ENCODE data around the gene RBM4.
"Not testable (repeated sequence)": the region's sequence is repeated elsewhere in the genome, so short reads cannot be mapped to it uniquely, and the experiment has no call there.

Gene RBM4

DNA sequence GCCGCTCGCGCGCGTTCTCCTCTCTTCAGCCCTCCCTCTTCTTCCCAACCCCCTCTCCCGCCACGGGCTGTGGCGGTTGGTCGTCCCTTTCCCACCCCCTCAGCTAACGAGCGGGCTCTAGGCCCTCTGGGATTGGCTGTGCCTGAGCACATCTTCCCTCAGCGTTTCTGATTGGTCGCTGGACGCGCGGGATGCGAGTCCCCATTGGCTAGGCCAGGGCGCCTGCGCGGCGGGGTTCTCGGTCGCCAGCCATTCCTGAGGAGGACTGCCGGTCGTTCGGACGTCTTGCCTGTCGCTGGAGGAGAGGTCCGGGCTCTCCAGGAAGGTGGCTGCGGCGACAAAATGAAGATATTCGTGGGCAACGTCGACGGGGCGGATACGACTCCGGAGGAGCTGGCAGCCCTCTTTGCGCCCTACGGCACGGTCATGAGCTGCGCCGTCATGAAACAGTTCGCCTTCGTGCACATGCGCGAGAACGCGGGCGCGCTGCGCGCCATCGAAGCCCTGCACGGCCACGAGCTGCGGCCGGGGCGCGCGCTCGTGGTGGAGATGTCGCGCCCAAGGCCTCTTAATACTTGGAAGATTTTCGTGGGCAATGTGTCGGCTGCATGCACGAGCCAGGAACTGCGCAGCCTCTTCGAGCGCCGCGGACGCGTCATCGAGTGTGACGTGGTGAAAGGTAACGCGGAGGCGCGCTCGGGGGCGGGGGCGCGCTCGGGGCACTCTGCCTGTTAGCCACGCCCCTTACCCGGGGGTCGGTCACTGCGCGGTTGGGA is 21.9 kb upstream of the RBM4 start, which contains the start of gene RBM14:
RBM14 (plus strand) TSS at position 252 of the 776 bp plus-strand sequence; CDS start at position 343, 91 bp downstream.
- peak; percentile 80 for FAIRE-seq
- peak; percentile 96 for DNase-seq (ENCODE audit: low spot score)

DNA sequence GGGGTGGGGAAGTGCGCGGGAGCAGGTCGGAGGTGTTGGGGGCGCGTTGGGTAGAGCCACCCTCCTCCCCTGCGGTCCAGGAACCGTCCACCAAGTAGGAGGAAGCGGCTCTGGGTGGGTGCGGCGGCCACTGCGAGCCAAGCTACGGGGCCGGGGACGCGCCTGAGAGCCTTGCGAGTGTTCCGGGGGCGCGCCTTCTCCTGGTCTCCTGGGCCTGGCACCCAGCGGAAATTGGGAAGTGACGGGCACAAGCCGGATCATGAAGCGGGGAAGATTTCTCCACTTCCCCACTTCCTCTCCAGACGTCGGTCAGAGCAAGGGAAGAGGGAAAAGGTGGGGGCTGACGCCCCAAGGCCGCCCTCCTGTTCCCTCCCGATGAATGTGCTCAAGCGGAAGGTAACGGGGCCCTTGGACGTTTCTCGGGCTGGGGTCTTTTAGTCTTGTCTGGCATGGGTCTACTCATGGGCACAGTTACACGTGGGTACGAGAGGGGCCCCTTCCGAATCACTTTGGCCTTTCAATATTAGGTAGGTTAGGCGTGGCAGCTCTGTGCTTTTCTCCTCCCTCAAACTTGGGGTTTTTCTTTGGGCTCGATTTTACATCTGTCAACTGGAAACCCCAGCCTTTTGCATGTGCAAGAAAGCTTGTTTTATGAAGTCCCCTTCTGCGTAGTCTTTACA is 21.2 kb upstream of the RBM4 start:
- peak; percentile 6 for DNase-seq (ENCODE audit: low spot score)
- no peak for FAIRE-seq

DNA sequence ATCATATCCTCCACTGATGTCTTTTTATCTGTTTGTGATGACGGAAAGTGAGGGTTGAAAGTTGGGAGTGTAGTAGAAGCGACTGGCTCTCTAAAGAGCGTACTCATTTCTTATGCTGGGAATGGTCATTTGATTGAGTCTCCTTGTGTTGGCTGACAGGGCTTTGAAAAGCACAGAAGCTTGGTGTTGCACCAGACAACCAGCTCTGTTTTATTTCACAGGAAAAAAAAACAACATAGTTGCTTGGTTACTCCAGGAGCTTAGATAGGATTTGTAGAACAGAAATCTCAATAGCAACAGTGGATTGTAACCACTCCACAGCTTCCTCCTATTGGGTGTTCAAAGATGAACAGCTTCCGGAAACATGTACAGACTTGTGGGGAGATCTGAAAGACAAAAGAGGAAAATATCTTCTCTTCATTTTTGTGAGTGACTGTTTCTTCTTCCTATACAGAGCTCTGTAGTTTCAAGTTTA is 19.4 kb upstream of the RBM4 start:
- FAIRE-seq: no peak
- no peak for DNase-seq (ENCODE audit: low spot score)

DNA sequence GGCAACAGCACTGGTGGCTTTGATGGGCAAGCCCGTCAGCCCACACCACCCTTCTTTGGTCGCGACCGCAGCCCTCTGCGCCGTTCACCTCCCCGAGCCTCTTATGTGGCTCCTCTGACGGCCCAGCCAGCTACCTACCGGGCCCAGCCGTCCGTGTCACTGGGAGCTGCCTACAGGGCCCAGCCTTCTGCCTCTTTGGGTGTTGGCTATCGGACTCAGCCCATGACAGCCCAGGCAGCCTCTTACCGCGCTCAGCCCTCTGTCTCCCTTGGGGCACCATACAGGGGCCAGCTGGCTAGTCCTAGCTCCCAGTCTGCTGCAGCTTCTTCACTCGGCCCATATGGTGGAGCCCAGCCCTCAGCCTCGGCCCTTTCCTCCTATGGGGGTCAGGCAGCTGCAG is 14.1 kb upstream of the RBM4 start:
- DNase-seq (ENCODE audit: low spot score): no peak

DNA sequence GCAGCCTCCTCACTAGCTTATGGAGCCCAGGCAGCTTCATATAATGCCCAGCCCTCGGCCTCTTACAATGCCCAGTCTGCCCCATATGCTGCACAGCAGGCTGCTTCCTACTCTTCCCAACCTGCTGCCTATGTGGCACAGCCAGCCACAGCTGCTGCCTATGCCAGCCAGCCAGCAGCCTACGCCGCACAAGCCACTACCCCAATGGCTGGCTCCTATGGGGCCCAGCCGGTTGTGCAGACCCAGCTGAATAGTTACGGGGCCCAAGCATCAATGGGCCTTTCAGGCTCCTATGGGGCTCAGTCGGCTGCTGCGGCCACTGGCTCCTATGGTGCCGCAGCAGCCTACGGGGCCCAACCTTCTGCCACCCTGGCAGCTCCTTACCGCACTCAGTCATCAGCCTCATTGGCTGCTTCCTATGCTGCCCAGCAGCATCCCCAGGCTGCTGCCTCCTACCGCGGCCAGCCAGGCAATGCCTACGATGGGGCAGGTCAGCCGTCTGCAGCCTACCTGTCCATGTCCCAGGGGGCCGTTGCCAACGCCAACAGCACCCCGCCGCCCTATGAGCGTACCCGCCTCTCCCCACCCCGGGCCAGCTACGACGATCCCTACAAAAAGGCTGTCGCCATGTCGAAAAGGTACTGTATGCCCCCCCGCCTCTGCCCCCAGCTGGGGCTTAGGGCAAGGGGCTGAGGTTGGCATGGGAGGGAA is 13.3 kb upstream of the RBM4 start:
- FAIRE-seq (no peak), DNase-seq (ENCODE audit: low spot score) (no peak)

More for the DNA sequence above, 14.1 kb upstream of the RBM4 start:
- FAIRE-seq: no peak

DNA sequence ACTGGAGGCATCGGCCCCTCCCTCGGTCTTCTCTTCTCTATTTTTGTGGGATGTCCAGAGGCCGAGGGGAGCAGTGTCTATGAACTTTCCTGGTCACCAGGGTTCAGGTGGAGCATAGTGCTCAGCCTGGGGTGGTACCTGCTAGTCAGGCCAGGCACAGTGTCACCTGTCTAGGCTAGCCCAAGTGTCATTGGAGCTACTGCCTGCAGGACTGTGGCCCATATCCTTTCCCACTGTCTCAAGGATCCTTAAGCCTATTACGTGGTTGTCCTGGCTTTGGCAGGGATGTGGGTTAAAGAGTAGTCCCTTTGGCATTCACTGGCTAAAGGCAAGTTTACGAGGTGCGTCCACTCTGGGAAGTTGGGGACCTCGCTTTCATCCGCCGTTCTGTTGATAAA is 12.8 kb upstream of the RBM4 start:
- DNase-seq (ENCODE audit: low spot score): no peak
- no peak for FAIRE-seq

DNA sequence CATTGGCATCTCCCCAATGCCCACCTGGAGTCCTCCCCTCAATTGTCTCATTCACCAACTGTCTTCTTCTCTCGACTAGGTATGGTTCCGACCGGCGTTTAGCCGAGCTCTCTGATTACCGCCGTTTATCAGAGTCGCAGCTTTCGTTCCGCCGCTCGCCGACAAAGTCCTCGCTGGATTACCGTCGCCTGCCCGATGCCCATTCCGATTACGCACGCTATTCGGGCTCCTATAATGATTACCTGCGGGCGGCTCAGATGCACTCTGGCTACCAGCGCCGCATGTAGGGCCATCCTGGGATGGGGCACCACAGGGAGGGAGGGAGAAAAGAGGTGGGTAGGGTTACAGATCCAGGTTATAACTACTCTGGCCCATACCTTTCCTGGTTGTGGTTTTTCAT is 12.1 kb upstream of the RBM4 start:
- DNase-seq (ENCODE audit: low spot score) (no peak), FAIRE-seq (no peak)

DNA sequence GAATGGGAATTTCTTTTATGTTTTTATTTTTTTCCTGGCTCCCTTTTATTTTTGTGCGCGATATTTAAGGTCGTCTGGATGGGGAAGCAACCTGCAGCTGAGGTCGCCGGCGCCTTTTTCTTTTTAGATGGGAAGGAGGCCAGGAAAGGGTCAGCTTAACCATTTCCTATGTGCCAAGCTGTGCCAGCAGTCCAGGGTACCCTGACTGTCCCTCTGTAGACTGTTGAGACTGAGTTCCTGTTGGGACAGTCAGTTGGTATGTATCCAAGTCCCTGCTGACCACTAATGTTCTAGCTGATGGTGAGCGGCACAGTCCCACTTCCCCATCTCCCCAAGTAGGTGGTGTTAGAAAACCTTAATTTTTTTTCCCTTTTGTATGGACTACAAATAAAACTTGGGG is 11.6 kb upstream of the RBM4 start:
- FAIRE-seq: no peak
- no peak for DNase-seq (ENCODE audit: low spot score)

DNA sequence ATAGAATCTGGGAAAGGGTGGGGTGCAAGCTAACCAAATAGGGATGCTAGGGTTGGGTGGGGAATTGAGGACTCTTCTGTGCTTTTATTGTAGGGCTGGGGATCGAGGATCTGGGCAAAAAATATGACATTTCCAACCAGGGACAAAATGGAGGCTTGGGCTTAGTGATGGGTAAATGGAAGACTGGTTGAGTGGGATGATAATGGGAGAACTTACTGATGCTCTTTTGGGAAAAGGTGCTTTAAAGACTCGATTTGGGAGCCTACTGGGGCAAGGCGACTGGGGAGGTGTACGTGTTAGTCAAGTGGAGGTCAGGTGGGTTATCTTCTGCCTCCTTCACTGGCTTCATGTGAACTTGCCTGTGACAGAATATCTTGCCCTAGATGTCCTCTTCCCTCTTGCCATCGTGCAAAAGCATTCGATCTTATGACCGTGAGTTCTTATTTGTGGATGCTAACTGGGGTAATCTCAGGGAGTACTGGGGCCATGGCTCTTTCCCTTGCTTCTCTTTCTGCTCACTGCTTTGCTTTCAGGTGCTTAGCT is 10.4 kb upstream of the RBM4 start:
- FAIRE-seq (no peak), DNase-seq (ENCODE audit: low spot score) (no peak)

DNA sequence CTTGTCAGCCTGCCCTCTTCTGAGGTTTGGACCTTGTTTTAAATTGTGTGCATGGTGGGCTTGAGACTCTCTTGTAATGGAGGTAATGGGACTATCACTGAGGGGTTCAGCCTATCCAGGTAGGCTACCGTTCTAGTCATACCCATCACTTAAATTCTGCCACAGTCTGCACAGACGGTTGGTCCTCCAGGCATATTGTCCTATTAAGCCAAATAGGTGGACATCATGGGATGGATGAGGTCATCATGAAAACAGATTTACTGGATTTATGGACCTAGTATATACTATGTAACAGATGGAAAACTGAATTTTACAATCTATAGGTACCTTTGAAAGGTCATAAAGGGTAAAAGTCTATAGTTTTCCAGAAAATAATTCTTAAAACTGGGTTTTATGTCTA is 9.1 kb upstream of the RBM4 start:
- DNase-seq (ENCODE audit: low spot score) (no peak), FAIRE-seq (no peak)

DNA sequence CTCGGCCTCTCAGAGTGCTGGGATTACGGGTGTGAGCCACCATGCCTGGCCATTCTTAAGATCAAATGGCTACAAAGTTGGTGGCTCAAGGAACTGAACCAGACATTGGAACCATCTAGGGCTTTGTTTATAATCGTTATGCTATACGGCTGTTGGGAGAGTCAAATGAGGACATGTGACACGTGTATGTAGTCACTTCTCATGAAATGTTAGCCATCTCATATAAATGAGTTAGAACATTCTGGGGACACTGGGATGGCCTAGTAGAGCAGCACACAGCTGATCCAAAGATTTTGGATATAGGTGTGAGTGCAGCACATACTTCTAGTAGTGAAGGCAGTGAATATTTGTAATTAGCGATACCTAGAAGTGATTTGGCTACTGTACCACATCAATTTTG is 6.6 kb upstream of the RBM4 start:
- DNase-seq (ENCODE audit: low spot score) (no peak), FAIRE-seq (no peak)

DNA sequence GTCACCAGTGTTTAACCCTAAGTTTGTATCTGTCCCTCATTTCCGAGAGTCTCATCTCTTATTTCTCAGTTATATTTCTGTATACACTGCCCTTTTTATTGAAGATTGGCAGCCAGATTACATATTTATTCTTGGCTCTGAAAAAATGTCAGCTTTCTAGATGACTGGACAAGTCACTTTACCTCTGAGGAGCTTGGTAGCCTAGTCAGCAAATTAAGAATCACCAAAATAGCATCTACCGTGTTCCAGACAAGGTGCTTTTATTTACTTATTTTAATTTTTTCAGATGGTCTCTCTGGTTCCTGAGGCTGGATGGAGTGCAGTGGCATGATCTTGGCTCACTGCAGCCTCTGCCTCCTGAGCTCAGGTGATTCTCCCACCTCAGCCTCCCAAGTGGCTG is 5.6 kb upstream of the RBM4 start:
- FAIRE-seq (no peak), DNase-seq (ENCODE audit: low spot score) (no peak)

DNA sequence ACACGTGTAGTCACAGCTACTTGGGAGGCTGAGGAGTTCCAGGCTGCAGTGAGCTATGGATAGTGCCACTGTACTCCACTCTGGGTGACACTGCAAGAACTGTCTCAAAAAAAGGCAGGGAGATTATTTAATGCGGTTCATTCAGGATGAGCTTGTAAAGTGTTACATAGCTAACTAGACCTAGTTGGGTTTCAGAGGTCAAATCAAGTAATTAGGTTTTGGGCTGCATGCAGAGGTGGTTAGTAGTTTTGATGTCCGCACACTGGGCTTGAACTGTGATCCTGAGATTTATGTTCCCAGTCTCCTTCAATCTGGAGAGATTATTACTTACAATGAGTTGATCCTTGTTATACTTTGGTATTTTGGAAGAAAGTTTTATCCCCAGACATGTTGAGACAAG is 2.1 kb upstream of the RBM4 start:
- DNase-seq (ENCODE audit: low spot score): no peak
- no peak for FAIRE-seq

DNA sequence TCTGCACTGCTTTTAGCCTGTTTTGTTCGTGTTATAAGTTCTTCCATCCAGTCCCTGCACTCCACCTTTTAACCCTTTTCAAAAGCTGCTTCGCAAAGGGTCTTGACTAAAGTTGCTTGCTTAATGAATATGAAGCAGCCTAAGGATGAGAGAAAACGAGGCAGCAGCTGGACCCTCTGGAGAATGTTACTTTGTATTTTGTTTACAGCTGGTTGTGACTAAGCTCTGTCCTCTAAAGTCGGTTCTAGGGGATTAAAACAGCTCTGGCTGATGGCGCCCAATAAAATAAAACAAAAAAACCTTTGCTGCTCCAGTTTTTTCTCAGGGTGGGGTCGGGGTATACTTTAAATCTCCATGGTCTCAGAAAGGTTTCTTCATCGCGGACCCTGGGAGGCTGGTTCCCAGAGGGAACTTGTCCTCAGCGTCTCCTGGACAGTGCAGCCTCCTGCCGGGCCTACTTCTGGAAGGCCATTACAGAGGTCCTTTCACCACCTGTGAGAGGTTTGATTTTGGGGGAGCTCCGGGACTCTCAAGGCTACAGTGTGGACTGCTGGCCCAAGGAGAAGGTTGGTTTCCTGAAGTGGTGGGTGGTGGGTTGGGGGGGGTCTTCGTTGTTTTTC is 836 bp upstream of the RBM4 start:
- FAIRE-seq (no peak), DNase-seq (ENCODE audit: low spot score) (no peak)

DNA sequence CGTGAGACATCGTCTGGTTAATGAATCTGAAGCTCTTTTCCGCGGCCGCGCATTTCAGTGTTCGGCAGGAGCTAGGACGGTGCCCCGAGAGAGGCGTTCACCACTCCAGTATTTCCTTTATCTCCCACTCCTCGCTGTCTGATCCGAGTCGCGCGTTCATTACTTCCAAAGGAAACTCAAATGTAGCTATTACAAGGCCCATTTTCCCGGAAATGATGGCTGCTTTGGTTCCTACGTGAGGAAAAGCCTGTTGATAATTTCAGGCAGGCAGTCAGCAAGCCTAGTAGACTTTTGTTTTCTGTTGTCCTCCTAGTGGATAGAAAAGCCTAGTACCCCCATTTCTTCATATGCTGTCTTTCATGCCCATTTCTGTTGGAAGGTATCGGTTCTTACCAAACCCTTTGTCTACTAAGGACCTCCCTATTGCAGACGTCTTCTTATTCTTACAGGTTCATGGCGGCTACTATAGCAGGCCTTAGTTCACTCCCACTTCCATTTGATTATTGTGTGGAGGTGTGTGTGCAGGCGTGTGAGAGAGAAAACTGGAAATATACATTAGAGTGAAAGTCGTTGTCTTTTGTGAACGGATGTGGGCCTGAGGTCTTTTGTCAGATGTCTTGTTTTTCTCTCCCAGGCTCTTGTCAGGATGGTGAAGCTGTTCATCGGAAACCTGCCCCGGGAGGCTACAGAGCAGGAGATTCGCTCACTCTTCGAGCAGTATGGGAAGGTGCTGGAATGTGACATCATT is 737 bp downstream of the RBM4 start:
- DNase-seq (ENCODE audit: low spot score): no peak

DNA sequence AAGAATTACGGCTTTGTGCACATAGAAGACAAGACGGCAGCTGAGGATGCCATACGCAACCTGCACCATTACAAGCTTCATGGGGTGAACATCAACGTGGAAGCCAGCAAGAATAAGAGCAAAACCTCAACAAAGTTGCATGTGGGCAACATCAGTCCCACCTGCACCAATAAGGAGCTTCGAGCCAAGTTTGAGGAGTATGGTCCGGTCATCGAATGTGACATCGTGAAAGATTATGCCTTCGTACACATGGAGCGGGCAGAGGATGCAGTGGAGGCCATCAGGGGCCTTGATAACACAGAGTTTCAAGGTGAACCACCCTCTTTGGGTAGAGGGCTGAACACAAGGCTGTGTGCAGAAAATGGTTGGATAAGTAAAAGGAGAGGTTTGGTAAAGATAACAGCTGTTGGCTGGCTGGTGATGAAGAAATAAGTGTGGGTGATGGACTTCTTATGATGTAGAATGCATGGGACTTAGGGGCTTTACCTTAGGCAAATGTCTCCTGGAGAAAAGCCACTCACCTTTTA is 1.4 kb downstream of the RBM4 start:
- not testable (repeated sequence) for DNase-seq (ENCODE audit: low spot score); FAIRE-seq

More for the DNA sequence above, 737 bp downstream of the RBM4 start:
- FAIRE-seq: no peak

DNA sequence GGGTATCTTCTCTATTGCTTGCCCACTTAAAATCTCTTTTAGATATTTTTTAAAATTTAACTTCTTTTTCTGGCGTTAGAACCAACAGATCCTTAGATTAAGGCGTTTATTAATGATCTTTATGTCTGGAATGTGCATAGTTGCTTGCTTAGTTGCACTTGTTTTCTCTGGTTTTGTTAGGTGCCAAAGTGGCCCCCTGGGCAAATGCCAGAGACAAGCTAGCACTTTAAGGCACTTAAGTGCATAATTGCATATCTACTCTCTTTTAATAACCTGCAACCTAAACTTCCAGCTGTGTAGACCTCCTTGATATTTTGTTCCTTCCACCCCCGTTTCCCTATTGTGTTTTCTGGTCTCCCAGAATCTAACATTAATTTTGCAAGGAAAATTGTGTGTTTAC is 3.3 kb downstream of the RBM4 start:
- FAIRE-seq: no peak
- DNase-seq (ENCODE audit: low spot score): no peak

DNA sequence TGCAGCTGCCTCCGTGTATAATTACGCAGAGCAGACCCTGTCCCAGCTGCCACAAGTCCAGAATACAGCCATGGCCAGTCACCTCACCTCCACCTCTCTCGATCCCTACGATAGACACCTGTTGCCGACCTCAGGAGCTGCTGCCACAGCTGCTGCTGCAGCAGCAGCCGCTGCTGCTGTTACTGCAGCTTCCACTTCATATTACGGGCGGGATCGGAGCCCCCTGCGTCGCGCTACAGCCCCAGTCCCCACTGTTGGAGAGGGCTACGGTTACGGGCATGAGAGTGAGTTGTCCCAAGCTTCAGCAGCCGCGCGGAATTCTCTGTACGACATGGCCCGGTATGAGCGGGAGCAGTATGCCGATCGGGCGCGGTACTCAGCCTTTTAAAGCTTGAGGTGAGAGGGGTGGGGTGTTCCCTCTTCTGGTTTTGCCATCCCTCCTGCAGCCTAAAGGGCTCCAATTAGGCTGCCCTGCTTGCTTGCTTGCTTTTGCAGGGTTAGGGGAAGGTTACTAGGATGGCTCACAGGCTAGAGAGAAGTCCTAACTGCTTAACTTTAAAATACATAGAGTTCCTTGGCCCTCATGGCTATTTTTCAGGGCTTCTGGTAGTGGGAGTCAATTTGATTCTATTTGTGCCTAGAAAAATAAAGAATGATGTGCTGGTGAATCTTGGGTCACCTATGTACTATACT is 5.4 kb downstream of the RBM4 start:
- FAIRE-seq: no peak
- DNase-seq (ENCODE audit: low spot score): no peak

DNA sequence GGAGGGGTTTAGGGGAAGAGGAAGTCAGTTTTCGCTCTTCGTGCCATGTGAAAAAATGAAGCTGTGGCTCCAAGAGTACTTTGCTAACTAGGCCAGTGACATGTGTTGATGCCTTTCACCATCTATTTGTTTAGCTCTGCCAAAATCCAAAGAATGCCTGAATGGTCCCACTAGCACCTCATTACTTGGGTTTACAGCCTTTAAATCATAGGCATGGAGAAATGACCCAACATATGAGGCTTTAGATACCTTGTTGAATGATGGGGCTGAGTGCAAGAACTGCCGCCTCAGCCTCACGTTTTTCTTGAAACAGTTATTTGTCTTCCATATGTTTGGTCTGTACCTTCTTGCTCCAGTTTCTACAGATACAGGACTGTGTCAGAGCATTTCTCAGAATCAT is 8.3 kb downstream of the RBM4 start:
- DNase-seq (ENCODE audit: low spot score) (no peak), FAIRE-seq (no peak)

DNA sequence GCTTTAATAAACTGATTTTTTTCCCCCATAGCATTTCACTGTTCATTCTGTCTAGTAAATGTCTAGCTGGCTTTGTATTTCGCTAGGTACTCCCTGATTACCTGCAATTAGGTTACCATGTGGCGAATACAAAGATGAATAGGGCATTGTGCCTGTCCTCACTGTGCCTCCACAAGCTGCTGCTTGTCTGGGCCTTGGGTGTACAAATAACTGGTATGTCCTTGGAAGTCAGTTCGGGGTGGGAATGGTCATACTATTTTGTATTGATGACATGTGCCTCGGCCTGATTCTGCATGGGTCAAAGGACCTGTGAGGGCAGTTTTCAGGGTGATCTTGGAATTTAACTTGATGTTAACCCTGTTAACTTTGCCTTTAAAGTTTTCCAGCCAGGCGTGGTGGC is 11.4 kb downstream of the RBM4 start:
- DNase-seq (ENCODE audit: low spot score) (no peak), FAIRE-seq (no peak)
